ENCODE results near the gene MTMR3.

Gene MTMR3

GRCh38 chr22:29979777-29980321 is 96.9 kb downstream of the MTMR3 start:
- no peak overlapping the region for H3K27ac ChIP-seq
- no peak for TF ChIP-seq CTCF (IDR thresholded peaks at IDR 0.05)
- no peak for TF ChIP-seq ZFX (IDR thresholded peaks at IDR 0.05; ENCODE audit: borderline replicate concordance)

- TF ChIP-seq ZFX (IDR thresholded peaks at IDR 0.05; ENCODE audit: borderline replicate concordance) (no peak), CTCF (IDR thresholded peaks at IDR 0.05) (no peak)
- no peak overlapping the region for H3K27ac ChIP-seq
Observed at GRCh38 chr22:29983296-29983917, 100.4 kb downstream of the MTMR3 start.

GRCh38 chr22:29985912-29986311 is 102.9 kb downstream of the MTMR3 start:
- no peak overlapping the region for H3K27ac ChIP-seq
- TF ChIP-seq ZFX (IDR thresholded peaks at IDR 0.05; ENCODE audit: borderline replicate concordance), result no peak
- no peak for TF ChIP-seq CTCF (IDR thresholded peaks at IDR 0.05)

- TF ChIP-seq CTCF (IDR thresholded peaks at IDR 0.05) (no peak), ZFX (IDR thresholded peaks at IDR 0.05; ENCODE audit: borderline replicate concordance) (no peak)
- no peak overlapping the region for H3K27ac ChIP-seq
Observed at GRCh38 chr22:29987137-29987536, 104.2 kb downstream of the MTMR3 start.

- no peak overlapping the region for H3K27ac ChIP-seq
- TF ChIP-seq ZFX (IDR thresholded peaks at IDR 0.05; ENCODE audit: borderline replicate concordance) (no peak), CTCF (IDR thresholded peaks at IDR 0.05) (no peak)
Observed at GRCh38 chr22:29988719-29989118, 105.7 kb downstream of the MTMR3 start.

GRCh38 chr22:29989446-29989845 is 106.5 kb downstream of the MTMR3 start:
- TF ChIP-seq ZFX (IDR thresholded peaks at IDR 0.05; ENCODE audit: borderline replicate concordance) (no peak), CTCF (IDR thresholded peaks at IDR 0.05) (no peak)
- no peak overlapping the region for H3K27ac ChIP-seq

Measured in 22Rv1 (cell line).